Measurements from ENCODE around the gene VMP1. TPM values are rescaled to one million over a fixed set of nuclear protein-coding genes. Genes with fewer than 3 reads are reported as not detected.

VMP1 gene
- total RNA-seq, 2 experiments from 2014 or later, result 398 to 408 TPM

GRCh38 chr17:59714255-59714654, 6.8 kb downstream of the VMP1 start:
- ChIA-PET POLR2A (no interaction called here), CTCF (no interaction called here)
- Mint-ChIP-seq H3K27me3 (no peaks in the 10 kb centered on the region), H3K36me3 (ENCODE audit: low read depth) (peaks cover 10% of the 10 kb centered on the region), H3K27ac (no peak overlapping the region), H3K4me3 (no peak overlapping the region), H3K4me1 (peaks cover 22% of the 10 kb centered on the region), H3K9me3 (no peaks in the 10 kb centered on the region)
- DNase-seq, result no peak

GRCh38 chr17:59716427-59716826, 9.0 kb downstream of the VMP1 start:
- H3K4me3 Mint-ChIP-seq, result no peak overlapping the region
- no peak overlapping the region for H3K27ac Mint-ChIP-seq
- POLR2A ChIA-PET, result no interaction called here
- peaks cover 10% of the 10 kb centered on the region for H3K36me3 Mint-ChIP-seq (ENCODE audit: low read depth)
- no peaks in the 10 kb centered on the region for H3K27me3 Mint-ChIP-seq
- DNase-seq, result no peak
- peaks cover 13% of the 10 kb centered on the region for H3K4me1 Mint-ChIP-seq
- CTCF ChIA-PET, result no interaction called here
- no peaks in the 10 kb centered on the region for H3K9me3 Mint-ChIP-seq

- POLR2A ChIA-PET, result no interaction called here
- H3K9me3 Mint-ChIP-seq, result no peaks in the 10 kb centered on the region
- H3K4me3 Mint-ChIP-seq, result no peak overlapping the region
- CTCF ChIA-PET, result no interaction called here
- peaks cover 5% of the 10 kb centered on the region for H3K36me3 Mint-ChIP-seq (ENCODE audit: low read depth)
- peaks cover 10% of the 10 kb centered on the region for H3K4me1 Mint-ChIP-seq
- no peak for DNase-seq
- no peaks in the 10 kb centered on the region for H3K27me3 Mint-ChIP-seq
- no peak overlapping the region for H3K27ac Mint-ChIP-seq
These were observed 12.1 kb downstream of the VMP1 start for GRCh38 chr17:59719526-59719925.

- H3K4me1 Mint-ChIP-seq, result peaks cover 8% of the 10 kb centered on the region
- no peaks in the 10 kb centered on the region for H3K9me3 Mint-ChIP-seq
- H3K27ac Mint-ChIP-seq, result no peak overlapping the region
- no peak for DNase-seq
- H3K36me3 Mint-ChIP-seq (ENCODE audit: low read depth), result peaks cover 5% of the 10 kb centered on the region
- ChIA-PET CTCF (no interaction called here), POLR2A (interaction anchor here (0.5 to 2.9 kb wide), 2 partner anchors 15 to 128 kb away, joined by 4 to 8 read pairs; partner anchors contain the start of genes PTRH2 and VMP1)
- no peaks in the 10 kb centered on the region for H3K27me3 Mint-ChIP-seq
- H3K4me3 Mint-ChIP-seq, result no peak overlapping the region
These were observed 15.2 kb downstream of the VMP1 start for GRCh38 chr17:59722623-59723022.

- Mint-ChIP-seq H3K27me3 (no peaks in the 10 kb centered on the region), H3K36me3 (ENCODE audit: low read depth) (peaks cover 5% of the 10 kb centered on the region), H3K27ac (no peak overlapping the region), H3K4me1 (peaks cover 8% of the 10 kb centered on the region), H3K9me3 (no peaks in the 10 kb centered on the region), H3K4me3 (no peak overlapping the region)
- no peak for DNase-seq
- ChIA-PET POLR2A (interaction anchor here (2.9 kb wide), 1 partner anchor 15 kb away, joined by 8 read pairs; the partner anchor contains the start of genes PTRH2 and VMP1), CTCF (no interaction called here)
These were observed 15.6 kb downstream of the VMP1 start for GRCh38 chr17:59723041-59723440.

- no peaks in the 10 kb centered on the region for H3K9me3 Mint-ChIP-seq
- H3K4me1 Mint-ChIP-seq, result peaks cover 5% of the 10 kb centered on the region
- ChIA-PET CTCF (interaction anchor here (0.6 kb wide), 1 partner anchor 22 kb away, joined by 5 read pairs; no protein-coding TSS in a partner anchor), POLR2A (no interaction called here)
- H3K27ac Mint-ChIP-seq, result no peak overlapping the region
- no peak for DNase-seq
- H3K36me3 Mint-ChIP-seq (ENCODE audit: low read depth), result peaks cover 2% of the 10 kb centered on the region
- H3K4me3 Mint-ChIP-seq, result no peak overlapping the region
- no peaks in the 10 kb centered on the region for H3K27me3 Mint-ChIP-seq
These were observed 16.2 kb downstream of the VMP1 start for GRCh38 chr17:59723607-59724006.

- POLR2A ChIA-PET, result interaction anchor here (2.4 kb wide), 1 partner anchor 17 kb away, joined by 9 read pairs; the partner anchor contains the start of genes PTRH2 and VMP1
These were observed 18.2 kb downstream of the VMP1 start for GRCh38 chr17:59725691-59726090.

GRCh38 chr17:59727817-59728533, 20.5 kb downstream of the VMP1 start:
- POLR2A ChIA-PET, result no interaction called here
- no peaks in the 10 kb centered on the region for H3K27me3 Mint-ChIP-seq
- CTCF ChIA-PET, result interaction anchor here (1.4 kb wide), 1 partner anchor 18 kb away, joined by 4 read pairs; no protein-coding TSS in a partner anchor
- no peaks in the 10 kb centered on the region for H3K9me3 Mint-ChIP-seq
- H3K4me3 Mint-ChIP-seq, result no peak overlapping the region
- no peak for DNase-seq
- H3K36me3 Mint-ChIP-seq (ENCODE audit: low read depth), result peaks cover 8% of the 10 kb centered on the region
- H3K4me1 Mint-ChIP-seq, result peaks cover 14% of the 10 kb centered on the region
- H3K27ac Mint-ChIP-seq, result no peak overlapping the region

More at GRCh38 chr17:59725691-59726090, 18.2 kb downstream of the VMP1 start:
- H3K27ac Mint-ChIP-seq, result no peak overlapping the region
- CTCF ChIA-PET, result no interaction called here
- no peaks in the 10 kb centered on the region for H3K27me3 Mint-ChIP-seq
- no peak for DNase-seq
- peaks cover 12% of the 10 kb centered on the region for H3K4me1 Mint-ChIP-seq
- no peak overlapping the region for H3K4me3 Mint-ChIP-seq
- peaks cover 3% of the 10 kb centered on the region for H3K36me3 Mint-ChIP-seq (ENCODE audit: low read depth)
- no peaks in the 10 kb centered on the region for H3K9me3 Mint-ChIP-seq

GRCh38 chr17:59730268-59730834, 22.9 kb downstream of the VMP1 start:
- DNase-seq, result no peak
- Mint-ChIP-seq H3K36me3 (ENCODE audit: low read depth) (peaks cover 11% of the 10 kb centered on the region), H3K27ac (no peak overlapping the region), H3K4me1 (peaks cover 13% of the 10 kb centered on the region), H3K4me3 (no peak overlapping the region), H3K9me3 (no peaks in the 10 kb centered on the region), H3K27me3 (no peaks in the 10 kb centered on the region)
- ChIA-PET CTCF (no interaction called here), POLR2A (no interaction called here)

GRCh38 chr17:59733697-59734096, 26.2 kb downstream of the VMP1 start:
- Mint-ChIP-seq H3K27ac (no peak overlapping the region), H3K4me3 (no peak overlapping the region), H3K27me3 (no peaks in the 10 kb centered on the region), H3K36me3 (ENCODE audit: low read depth) (peaks cover 11% of the 10 kb centered on the region), H3K4me1 (peaks cover 12% of the 10 kb centered on the region), H3K9me3 (no peaks in the 10 kb centered on the region)
- ChIA-PET POLR2A (no interaction called here), CTCF (interaction anchor here (0.6 to 2.3 kb wide), 4 partner anchors 12 to 231 kb away, joined by 3 to 7 read pairs (median 4); partner anchors contain the start of gene RNFT1)
- no peak for DNase-seq

- ChIA-PET CTCF (interaction anchor here (0.6 to 2.3 kb wide), 6 partner anchors 12 to 304 kb away, joined by 3 to 7 read pairs (median 4); partner anchors contain the start of gene RNFT1), POLR2A (no interaction called here)
- H3K27ac Mint-ChIP-seq, result no peak overlapping the region
- H3K36me3 Mint-ChIP-seq (ENCODE audit: low read depth), result peaks cover 11% of the 10 kb centered on the region
- peaks cover 10% of the 10 kb centered on the region for H3K4me1 Mint-ChIP-seq
- no peaks in the 10 kb centered on the region for H3K27me3 Mint-ChIP-seq
- DNase-seq, result no peak
- H3K4me3 Mint-ChIP-seq, result no peak overlapping the region
- no peaks in the 10 kb centered on the region for H3K9me3 Mint-ChIP-seq
These were observed 26.8 kb downstream of the VMP1 start for GRCh38 chr17:59734226-59734625.

GRCh38 chr17:59737324-59737723, 29.9 kb downstream of the VMP1 start:
- POLR2A ChIA-PET, result no interaction called here
- Mint-ChIP-seq H3K36me3 (ENCODE audit: low read depth) (peaks cover 19% of the 10 kb centered on the region), H3K9me3 (no peaks in the 10 kb centered on the region), H3K4me3 (no peak overlapping the region), H3K27ac (no peak overlapping the region), H3K4me1 (peaks cover 2% of the 10 kb centered on the region), H3K27me3 (no peaks in the 10 kb centered on the region)
- CTCF ChIA-PET, result no interaction called here
- no peak for DNase-seq

GRCh38 chr17:59743842-59744241, 36.4 kb downstream of the VMP1 start:
- no peak overlapping the region for H3K4me3 Mint-ChIP-seq
- no peaks in the 10 kb centered on the region for H3K27me3 Mint-ChIP-seq
- ChIA-PET POLR2A (no interaction called here), CTCF (interaction anchor here (0.9 kb wide), 1 partner anchor 8 kb away, joined by 3 read pairs; no protein-coding TSS in a partner anchor)
- no peak overlapping the region for H3K27ac Mint-ChIP-seq
- H3K9me3 Mint-ChIP-seq, result peaks cover 2% of the 10 kb centered on the region
- DNase-seq, result no peak
- H3K4me1 Mint-ChIP-seq, result peaks cover 8% of the 10 kb centered on the region
- peaks cover 24% of the 10 kb centered on the region for H3K36me3 Mint-ChIP-seq (ENCODE audit: low read depth)
